ENCODE results near the gene WHRN.

WHRN gene

GRCh38 chr9:114505187-114506081 lies at the start of gene WHRN:
Gene WHRN (minus strand): TSS chr9:114505473. CDS start chr9:114504801, 672 bp downstream.
- peak; percentile 84 for DNase-seq

GRCh38 chr9:114553202-114553601 lies 47.9 kb upstream of the WHRN start:
- DNase-seq, result no peak

GRCh38 chr9:114552706-114553105 lies 47.4 kb upstream of the WHRN start:
- peak; percentile 13 for DNase-seq

- DNase-seq, result peak; percentile 98
These were observed 46.7 kb upstream of the WHRN start for GRCh38 chr9:114551750-114552685.

GRCh38 chr9:114549697-114550330 lies 44.5 kb upstream of the WHRN start:
- DNase-seq, result peak; percentile 78

- no peak for DNase-seq
These were observed 41.6 kb upstream of the WHRN start for GRCh38 chr9:114546851-114547250.

- DNase-seq, result no peak
These were observed 39.8 kb upstream of the WHRN start for GRCh38 chr9:114545055-114545454.

- DNase-seq, result no peak
These were observed 34.6 kb upstream of the WHRN start for GRCh38 chr9:114539701-114540380.

GRCh38 chr9:114538241-114538640 lies 33.0 kb upstream of the WHRN start:
- DNase-seq, result peak; percentile 55

- no peak for DNase-seq
These were observed 27.4 kb upstream of the WHRN start for GRCh38 chr9:114532561-114533237.

GRCh38 chr9:114529285-114529684 lies 24.0 kb upstream of the WHRN start:
- DNase-seq, result no peak

- DNase-seq, result no peak
These were observed 21.5 kb upstream of the WHRN start for GRCh38 chr9:114526807-114527206.

GRCh38 chr9:114525513-114525912 lies 20.2 kb upstream of the WHRN start:
- peak; percentile 33 for DNase-seq

GRCh38 chr9:114524247-114524681 lies 19.0 kb upstream of the WHRN start:
- no peak for DNase-seq

- DNase-seq, result no peak
These were observed 17.6 kb upstream of the WHRN start for GRCh38 chr9:114522847-114523246.

GRCh38 chr9:114522286-114522685 lies 17.0 kb upstream of the WHRN start:
- DNase-seq, result no peak

GRCh38 chr9:114521846-114522245 lies 16.6 kb upstream of the WHRN start:
- no peak for DNase-seq

GRCh38 chr9:114518599-114519022 lies 13.3 kb upstream of the WHRN start:
- no peak for DNase-seq

GRCh38 chr9:114518120-114518519 lies 12.8 kb upstream of the WHRN start:
- no peak for DNase-seq

GRCh38 chr9:114516913-114517312 lies 11.6 kb upstream of the WHRN start:
- no peak for DNase-seq

- DNase-seq, result no peak
These were observed 10.3 kb upstream of the WHRN start for GRCh38 chr9:114515528-114515927.

- no peak for DNase-seq
These were observed 8.6 kb upstream of the WHRN start for GRCh38 chr9:114513959-114514267.

All from NCI-H226 (cell line).